AG08395 (cell line): ENCODE data around the gene ARF4.
"Not testable (repeated sequence)": the region's sequence is repeated elsewhere in the genome, so short reads cannot be mapped to it uniquely, and the experiment has no call there.

Experiments
- DNase-seq: peaks from one replicate; pipeline ENCODE4 v3.0.0; 2012; ENCODE audit warnings: mixed read lengths, low spot score

The ARF4 gene

DNA sequence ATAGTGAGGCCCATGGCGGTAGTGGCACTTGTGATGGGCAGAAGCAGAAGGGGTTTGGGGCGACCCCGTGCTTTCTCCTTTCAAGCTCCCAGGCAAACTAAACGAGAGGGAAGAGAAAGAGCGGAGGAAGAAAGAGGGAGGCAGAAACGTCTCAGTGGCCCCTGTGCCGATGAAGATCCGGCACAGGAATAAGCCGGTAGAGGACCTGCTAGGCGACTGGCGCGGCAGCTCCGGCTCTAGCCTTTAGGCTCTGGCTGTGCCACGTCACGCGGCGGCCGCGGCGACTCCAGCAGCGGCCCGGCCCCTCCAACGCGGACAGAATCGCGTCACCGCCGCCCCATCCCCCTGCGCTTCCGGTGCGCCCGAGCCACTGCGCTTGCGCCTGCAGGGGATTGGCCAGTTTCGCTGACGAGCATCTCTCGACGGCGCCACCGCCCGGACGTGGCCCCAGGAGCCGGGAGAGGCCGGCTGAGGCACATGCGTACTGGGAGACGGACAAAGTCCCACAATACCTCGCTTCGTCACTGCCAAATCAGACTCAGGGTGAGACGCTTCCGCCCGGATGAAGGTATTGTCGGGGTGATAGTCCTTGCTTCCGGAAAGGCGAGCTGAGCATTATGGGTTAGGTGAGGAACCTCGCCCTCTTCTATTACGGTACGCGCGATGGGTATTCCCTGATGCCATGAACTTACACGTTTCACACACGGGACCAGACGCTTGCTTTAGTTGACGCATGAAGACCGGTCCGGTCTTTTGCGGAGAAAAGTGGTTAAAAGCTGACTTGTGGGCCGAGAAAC is at the start of gene ARF4:
TSS of gene ARF4 (minus strand) at position 218 of the 797 bp plus-strand sequence. CDS start at position 14, 204 bp downstream.
- peak; percentile 100 for DNase-seq

DNA sequence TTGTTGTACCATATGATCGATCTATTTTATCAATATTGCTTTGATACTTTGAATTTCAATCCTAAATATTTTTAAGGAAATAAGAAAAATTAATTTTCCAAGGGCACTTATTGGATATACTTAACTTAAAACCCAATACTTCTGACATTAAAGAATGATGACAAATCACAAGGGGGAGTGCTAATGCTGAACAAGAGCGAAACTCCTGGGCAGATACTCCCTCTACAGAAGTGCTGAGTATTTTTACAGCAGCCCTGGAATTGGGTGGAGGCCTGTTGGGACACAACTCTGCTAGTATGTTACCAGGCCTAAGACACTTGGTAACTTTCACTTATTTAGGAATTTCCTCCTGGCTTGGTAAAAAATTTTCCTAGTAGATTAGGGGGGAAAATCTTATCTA is 49.6 kb upstream of the ARF4 start:
- DNase-seq = peak; percentile 54

- DNase-seq = no peak
These were observed 47.6 kb upstream of the ARF4 start for GRCh38 chr3:57644740-57645139.

- no peak for DNase-seq
These were observed 40.2 kb upstream of the ARF4 start for GRCh38 chr3:57637391-57637790.

- DNase-seq = not testable (repeated sequence)
These were observed 37.1 kb upstream of the ARF4 start for GRCh38 chr3:57634259-57634658.

DNA sequence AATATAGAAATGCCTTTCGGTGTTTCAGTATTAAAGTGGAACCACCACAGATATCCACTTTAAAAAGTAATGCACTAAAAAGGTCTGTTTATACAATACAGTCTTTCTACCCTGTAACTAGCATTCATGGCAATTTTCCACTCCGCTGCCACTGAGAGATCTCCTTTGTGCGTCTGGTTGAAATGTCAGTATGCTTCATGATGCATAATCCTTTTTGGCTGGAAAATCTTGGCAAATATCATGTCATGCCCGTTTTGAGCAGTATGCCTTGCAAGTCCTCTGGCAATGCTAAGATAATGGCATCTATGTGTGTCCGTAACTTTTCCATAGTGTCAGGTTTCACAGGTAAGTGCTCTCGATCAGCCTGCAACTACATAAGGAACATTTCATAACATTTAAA is 30.8 kb upstream of the ARF4 start:
- DNase-seq = no peak

DNA sequence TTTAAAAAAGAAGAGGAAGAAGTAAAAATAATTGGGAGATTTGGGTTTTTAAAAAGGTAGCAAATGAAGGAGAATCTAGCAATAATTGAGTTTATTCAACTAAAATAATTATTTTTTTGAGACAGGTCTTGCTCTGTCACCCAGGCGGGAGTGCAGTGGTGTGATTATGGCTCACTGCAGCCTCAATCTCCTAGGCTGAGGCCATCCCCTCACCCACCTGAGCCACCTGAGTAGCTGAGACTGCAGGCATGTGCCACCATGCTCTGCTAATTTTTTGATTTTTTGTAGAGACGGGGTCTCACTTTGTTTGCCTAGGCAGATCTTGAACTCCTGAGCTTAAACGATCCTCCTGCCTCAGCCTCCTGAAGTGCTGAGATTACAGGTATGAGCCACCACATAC is 27.7 kb upstream of the ARF4 start:
- DNase-seq = no peak

GRCh38 chr3:57622362-57622761 is 25.2 kb upstream of the ARF4 start:
- no peak for DNase-seq

GRCh38 chr3:57617739-57618138 is 20.6 kb upstream of the ARF4 start:
- no peak for DNase-seq

DNA sequence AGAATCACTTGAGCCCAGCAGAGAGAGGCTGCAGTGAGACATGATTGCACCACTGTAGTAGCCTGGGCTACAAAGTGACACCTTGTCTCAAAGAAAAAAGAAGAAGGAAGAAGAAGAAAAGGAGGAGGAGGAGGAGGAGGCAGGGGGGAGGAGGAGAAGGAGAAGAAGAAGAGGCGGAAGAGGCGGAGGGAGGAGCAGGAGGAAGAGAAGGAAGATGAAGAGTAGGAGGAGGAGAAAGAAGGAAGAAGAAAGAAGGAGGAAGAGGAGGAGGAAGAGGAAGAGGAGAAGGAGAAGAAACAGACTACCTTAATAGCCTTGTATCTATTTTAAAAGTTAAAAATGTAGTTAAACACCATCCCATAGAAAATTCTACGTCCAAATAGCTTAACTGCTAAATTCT is 19.1 kb upstream of the ARF4 start:
- no peak for DNase-seq

GRCh38 chr3:57611870-57612269 is 14.7 kb upstream of the ARF4 start:
- not testable (repeated sequence) for DNase-seq

GRCh38 chr3:57605683-57606082 is 8.5 kb upstream of the ARF4 start:
- DNase-seq = no peak

GRCh38 chr3:57604971-57605370 is 7.8 kb upstream of the ARF4 start:
- no peak for DNase-seq

- DNase-seq = no peak
These were observed 3.1 kb upstream of the ARF4 start for GRCh38 chr3:57600195-57600594.

- no peak for DNase-seq
These were observed 1.7 kb upstream of the ARF4 start for GRCh38 chr3:57598765-57599360.

- DNase-seq = peak; percentile 87
These were observed 533 bp downstream of the ARF4 start for GRCh38 chr3:57596495-57597126.

DNA sequence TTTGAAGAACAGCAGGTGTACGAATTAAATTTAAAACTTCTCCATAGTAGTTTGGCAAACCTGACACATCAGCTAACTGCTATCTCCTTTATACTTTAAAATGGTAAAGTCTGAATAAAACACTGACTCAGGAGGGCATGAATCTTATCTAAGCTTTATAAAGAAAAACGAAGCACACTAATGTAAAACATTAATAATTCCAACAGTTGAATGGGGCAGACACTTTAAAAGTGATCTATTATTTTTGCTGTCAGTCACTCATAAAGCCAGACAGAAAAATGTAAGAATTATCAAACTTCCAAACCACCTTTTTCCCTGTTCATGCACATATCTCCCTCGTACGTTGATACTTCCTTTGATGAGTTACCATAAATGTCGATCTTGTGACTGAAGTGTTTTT is 2.6 kb downstream of the ARF4 start:
- DNase-seq = no peak

DNA sequence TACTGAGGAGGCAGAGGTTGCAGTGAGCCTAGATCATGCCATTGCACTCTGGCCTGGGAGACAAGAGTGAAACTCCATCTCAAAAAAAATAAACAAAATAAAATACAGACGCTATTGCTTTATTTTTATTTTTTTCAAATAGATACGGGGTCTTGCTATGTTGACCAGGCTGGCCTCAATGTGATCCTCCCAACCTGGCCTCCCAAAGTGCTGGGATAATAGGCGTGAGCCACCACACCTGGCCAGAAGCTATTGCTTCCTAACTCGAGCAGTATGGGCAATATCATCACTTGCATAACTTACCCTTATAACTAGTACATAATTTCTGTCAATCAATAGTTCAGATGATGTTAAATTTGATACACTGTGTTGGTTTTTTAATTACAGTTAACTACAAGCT is 3.0 kb downstream of the ARF4 start:
- no peak for DNase-seq

DNA sequence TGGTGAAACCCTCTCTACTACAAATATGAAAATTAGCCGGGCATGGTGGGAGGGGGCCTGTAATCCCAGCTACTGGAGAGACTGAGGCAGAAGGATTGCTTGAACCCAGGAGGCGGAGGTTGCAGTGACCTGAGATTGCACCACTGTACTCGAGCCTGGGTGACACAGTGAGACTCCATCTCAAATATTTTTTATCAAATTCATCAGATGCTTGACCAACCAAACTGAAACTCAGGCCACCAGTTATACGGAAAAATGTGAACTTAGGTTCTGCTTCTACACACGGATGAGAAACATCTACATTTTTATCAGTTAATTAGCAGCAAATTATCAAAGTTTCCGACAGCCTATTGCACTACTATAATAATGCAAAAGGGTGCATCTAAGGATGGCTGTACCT is 4.8 kb downstream of the ARF4 start:
- DNase-seq = no peak

- DNase-seq = no peak
These were observed 9.2 kb downstream of the ARF4 start for GRCh38 chr3:57587905-57588304.

GRCh38 chr3:57586778-57587177 is 10.4 kb downstream of the ARF4 start:
- no peak for DNase-seq

- DNase-seq = no peak
These were observed 13.6 kb downstream of the ARF4 start for GRCh38 chr3:57583544-57583943.

DNA sequence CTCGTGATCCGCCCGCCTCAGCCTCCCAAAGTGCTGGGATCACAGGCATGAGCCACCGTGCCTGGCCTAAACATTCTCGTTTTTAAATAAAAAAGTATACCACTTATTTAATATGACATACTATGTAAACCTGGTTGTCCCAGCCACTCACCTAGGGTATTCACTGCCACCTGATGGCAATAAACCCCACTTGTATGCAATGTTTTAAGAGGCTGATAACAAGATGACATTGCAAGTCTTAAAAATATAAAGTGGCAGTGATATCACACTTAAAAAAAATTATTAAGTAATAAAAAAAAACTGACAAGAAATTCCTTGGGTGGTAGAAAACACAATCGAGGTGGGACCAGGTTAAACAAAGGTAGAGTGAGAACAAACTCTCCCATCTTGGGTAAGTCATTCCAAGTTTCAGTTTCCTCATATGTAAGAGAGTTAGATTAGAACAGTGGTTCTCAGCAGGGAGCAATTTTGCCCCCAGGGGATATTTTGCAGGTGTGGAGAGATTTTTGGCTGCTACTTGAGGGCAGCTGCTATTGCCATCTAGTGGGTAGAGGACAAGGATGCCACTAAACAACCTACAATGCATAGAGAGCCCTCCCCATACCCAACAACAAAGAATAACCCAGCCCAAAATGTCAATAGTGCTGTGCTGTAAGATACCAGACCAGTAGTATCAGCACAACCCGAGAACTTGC is 14.5 kb downstream of the ARF4 start:
- no peak for DNase-seq
